Astrocyte (in vitro differentiated cells and primary cell): ENCODE data around the gene CD84. TPM values are rescaled to one million over a fixed set of nuclear protein-coding genes. Genes with fewer than 3 reads are reported as not detected.
"Not testable (repeated sequence)": the region's sequence is repeated elsewhere in the genome, so short reads cannot be mapped to it uniquely, and the experiment has no call there.

Experiments used
- DNase-seq: peaks from one replicate; pipeline ENCODE4 v3.0.0-alpha.2; 2010; ENCODE audit warnings: low read depth
- FAIRE-seq: peaks from 2 replicates; lab custom pipeline; 2011; peaks lifted over from hg19 to GRCh38; lab: Jason Lieb, UNC
- H2AFZ ChIP-seq: 2 replicates; pipeline ENCODE4 v1.6.0; 2012; ENCODE audit warnings: low read depth, low read length, inconsistent platforms
- H3K27ac ChIP-seq: 2 replicates; pipeline ENCODE4 v1.5.1; 2011; ENCODE audit warnings: low read depth, low read length, inconsistent platforms
- H3K27me3 ChIP-seq: 2 replicates; pipeline ENCODE4 v1.6.0; 2011; ENCODE audit warnings: low read length, inconsistent platforms; ENCODE audit not compliant: insufficient read depth
- H3K36me3 ChIP-seq: 2 replicates; pipeline ENCODE4 v1.5.1; 2011; ENCODE audit warnings: low read length, inconsistent platforms; ENCODE audit not compliant: insufficient read depth
- H3K4me1 ChIP-seq: 2 replicates; pipeline ENCODE4 v1.5.1; 2011; ENCODE audit warnings: low read length, inconsistent platforms; ENCODE audit not compliant: insufficient read depth
- H3K4me2 ChIP-seq: 2 replicates; pipeline ENCODE4 v1.6.0; 2012; ENCODE audit warnings: low read length, inconsistent platforms
- H3K4me3 ChIP-seq: 2 replicates; pipeline ENCODE4 v1.5.1; 2011; ENCODE audit warnings: low read depth, mild to moderate bottlenecking, low read length, inconsistent platforms; ENCODE audit not compliant: insufficient read depth
- H3K79me2 ChIP-seq: 2 replicates; pipeline ENCODE4 v1.6.0; 2012; ENCODE audit warnings: mild to moderate bottlenecking, low read length, inconsistent platforms; ENCODE audit not compliant: insufficient read depth
- H3K9ac ChIP-seq: 2 replicates; pipeline ENCODE4 v1.6.0; 2012; ENCODE audit warnings: mild to moderate bottlenecking, low read length, inconsistent platforms
- H3K9me3 ChIP-seq: 2 replicates; pipeline ENCODE4 v1.5.1; 2012; ENCODE audit warnings: low read depth, mild to moderate bottlenecking, low read length, inconsistent platforms; ENCODE audit not compliant: insufficient read depth
- H4K20me1 ChIP-seq: 2 replicates; pipeline ENCODE4 v1.6.0; 2012; ENCODE audit warnings: low read length, inconsistent platforms; ENCODE audit not compliant: insufficient read depth
- H3K27ac Mint-ChIP-seq: one replicate; pipeline ENCODE4 v1.8.0; 2021; ENCODE audit warnings: mild to moderate bottlenecking, mixed read lengths; ENCODE audit not compliant: unreplicated experiment
- H3K27me3 Mint-ChIP-seq: one replicate; pipeline ENCODE4 v1.8.0; 2021; ENCODE audit warnings: low read depth, mixed read lengths; ENCODE audit not compliant: unreplicated experiment
- H3K36me3 Mint-ChIP-seq: one replicate; pipeline ENCODE4 v1.8.0; 2021; ENCODE audit warnings: low read depth, mixed read lengths; ENCODE audit not compliant: unreplicated experiment
- H3K4me1 Mint-ChIP-seq: one replicate; pipeline ENCODE4 v1.8.0; 2021; ENCODE audit warnings: low read depth, mixed read lengths; ENCODE audit not compliant: unreplicated experiment
- H3K4me3 Mint-ChIP-seq: one replicate; pipeline ENCODE4 v1.8.0; 2021; ENCODE audit warnings: mild to moderate bottlenecking, moderate library complexity, mixed read lengths; ENCODE audit not compliant: unreplicated experiment
- H3K9me3 Mint-ChIP-seq: one replicate; pipeline ENCODE4 v1.8.0; 2021; ENCODE audit warnings: mild to moderate bottlenecking, mixed read lengths; ENCODE audit not compliant: unreplicated experiment
- EZH2 ChIP-seq: IDR thresholded peaks from 2 replicates; pipeline ENCODE4 v1.6.1; 2012; ENCODE audit warnings: mild to moderate bottlenecking, low read length, inconsistent platforms; ENCODE audit not compliant: insufficient read depth
- total RNA-seq: library from RNA; stranded (reverse); gene quantifications from 2 replicates; pipeline ENCODE4 v1.2.1, GENCODE V29; 2021
- TF ChIP-seq, protein P1 (sequence below): IDR thresholded peaks from 2 replicates; pipeline ENCODE4 v1.5.1; 2011; ENCODE audit warnings: low read depth, mild to moderate bottlenecking, inconsistent platforms, low read length, moderate library complexity; ENCODE audit not compliant: insufficient read depth

CD84 gene
- total RNA-seq, 1 donor from 2014 or later = not detected

- no peaks in the 10 kb centered on the region for H3K36me3 ChIP-seq
- no peak overlapping the region for H3K9ac ChIP-seq
- H3K27me3 ChIP-seq = peaks cover 2% of the 10 kb centered on the region
- H3K4me3 ChIP-seq = no peak overlapping the region
- no peaks in the 10 kb centered on the region for H3K36me3 Mint-ChIP-seq
- H3K27ac ChIP-seq = no peak overlapping the region
- H3K79me2 ChIP-seq = no peaks in the 10 kb centered on the region
- peak overlapping the region; percentile 9 for H3K27ac Mint-ChIP-seq
- FAIRE-seq (no peak), DNase-seq (no peak)
- H3K27me3 Mint-ChIP-seq = no peaks in the 10 kb centered on the region
- no peak for TF ChIP-seq EZH2
- TF ChIP-seq, protein P1, sequence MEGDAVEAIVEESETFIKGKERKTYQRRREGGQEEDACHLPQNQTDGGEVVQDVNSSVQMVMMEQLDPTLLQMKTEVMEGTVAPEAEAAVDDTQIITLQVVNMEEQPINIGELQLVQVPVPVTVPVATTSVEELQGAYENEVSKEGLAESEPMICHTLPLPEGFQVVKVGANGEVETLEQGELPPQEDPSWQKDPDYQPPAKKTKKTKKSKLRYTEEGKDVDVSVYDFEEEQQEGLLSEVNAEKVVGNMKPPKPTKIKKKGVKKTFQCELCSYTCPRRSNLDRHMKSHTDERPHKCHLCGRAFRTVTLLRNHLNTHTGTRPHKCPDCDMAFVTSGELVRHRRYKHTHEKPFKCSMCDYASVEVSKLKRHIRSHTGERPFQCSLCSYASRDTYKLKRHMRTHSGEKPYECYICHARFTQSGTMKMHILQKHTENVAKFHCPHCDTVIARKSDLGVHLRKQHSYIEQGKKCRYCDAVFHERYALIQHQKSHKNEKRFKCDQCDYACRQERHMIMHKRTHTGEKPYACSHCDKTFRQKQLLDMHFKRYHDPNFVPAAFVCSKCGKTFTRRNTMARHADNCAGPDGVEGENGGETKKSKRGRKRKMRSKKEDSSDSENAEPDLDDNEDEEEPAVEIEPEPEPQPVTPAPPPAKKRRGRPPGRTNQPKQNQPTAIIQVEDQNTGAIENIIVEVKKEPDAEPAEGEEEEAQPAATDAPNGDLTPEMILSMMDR = no peak
- H2AFZ ChIP-seq = no peak overlapping the region
- H3K4me2 ChIP-seq = no peak overlapping the region
- H3K4me3 Mint-ChIP-seq = no peak overlapping the region
- peaks cover 5% of the 10 kb centered on the region for H3K9me3 Mint-ChIP-seq
- H4K20me1 ChIP-seq = no peaks in the 10 kb centered on the region
- no peaks in the 10 kb centered on the region for H3K9me3 ChIP-seq
- no peaks in the 10 kb centered on the region for H3K4me1 ChIP-seq
- H3K4me1 Mint-ChIP-seq = peaks cover 16% of the 10 kb centered on the region
Observed at GRCh38 chr1:160520999-160521398, 58.3 kb downstream of the CD84 start.

- H3K36me3 Mint-ChIP-seq = no peaks in the 10 kb centered on the region
- Histone ChIP-seq H4K20me1 (no peaks in the 10 kb centered on the region), H3K4me1 (no peaks in the 10 kb centered on the region), H3K9ac (no peak overlapping the region), H3K79me2 (no peaks in the 10 kb centered on the region), H3K4me3 (no peak overlapping the region), H3K4me2 (no peak overlapping the region), H3K36me3 (no peaks in the 10 kb centered on the region), H3K27me3 (peaks cover 2% of the 10 kb centered on the region), H2AFZ (no peak overlapping the region), H3K9me3 (no peaks in the 10 kb centered on the region), H3K27ac (no peak overlapping the region)
- peaks cover 16% of the 10 kb centered on the region for H3K4me1 Mint-ChIP-seq
- H3K27me3 Mint-ChIP-seq = no peaks in the 10 kb centered on the region
- peak overlapping the region; percentile 41 for H3K27ac Mint-ChIP-seq
- no peak overlapping the region for H3K4me3 Mint-ChIP-seq
- FAIRE-seq = no peak
- DNase-seq = no peak
- H3K9me3 Mint-ChIP-seq = peaks cover 5% of the 10 kb centered on the region
- TF ChIP-seq, protein P1 = no peak
- no peak for TF ChIP-seq EZH2
Observed at GRCh38 chr1:160520582-160520981, 58.7 kb downstream of the CD84 start.

DNA sequence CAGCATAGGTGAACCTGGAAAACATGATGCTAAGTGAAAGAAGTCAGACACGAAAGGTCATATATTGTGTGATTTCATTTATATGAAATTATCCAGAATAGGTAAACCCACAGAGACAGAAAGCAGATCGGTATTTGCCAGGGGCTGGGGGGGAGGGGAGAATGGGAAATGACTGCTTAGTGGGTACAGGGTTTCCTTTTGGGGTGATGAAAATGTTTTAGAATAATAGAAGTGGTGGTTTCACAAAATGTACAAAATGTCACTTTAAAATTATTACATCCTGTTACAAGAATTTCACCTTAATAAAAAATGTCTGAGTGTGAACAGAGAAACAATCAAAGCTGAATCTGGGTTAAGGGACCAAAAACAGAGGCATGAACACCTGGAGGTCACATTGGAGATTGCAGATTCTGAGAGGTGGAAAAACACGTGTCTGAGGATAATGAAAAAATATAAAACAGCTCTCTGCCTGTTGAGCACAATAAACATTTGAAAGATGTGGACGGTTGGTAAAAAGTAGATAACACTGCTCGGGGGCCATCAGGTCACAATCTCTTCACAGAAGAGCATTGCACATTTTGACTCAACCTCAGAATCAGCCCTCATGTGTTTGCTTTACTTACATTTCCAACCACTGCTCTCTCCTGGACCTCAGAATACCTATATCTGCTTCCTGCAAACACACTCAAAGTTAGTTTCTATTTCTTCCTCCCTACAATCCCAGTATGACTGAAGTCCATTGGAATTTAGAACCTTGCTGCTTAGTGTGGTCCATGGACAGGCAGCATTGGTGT is 59.5 kb downstream of the CD84 start:
- no peak overlapping the region for H3K9ac ChIP-seq
- H2AFZ ChIP-seq = no peak overlapping the region
- H3K27me3 ChIP-seq = peaks cover 2% of the 10 kb centered on the region
- no peak overlapping the region for H3K4me3 ChIP-seq
- Mint-ChIP-seq H3K36me3 (no peaks in the 10 kb centered on the region), H3K27ac (peak overlapping the region; percentile 41), H3K4me1 (peaks cover 16% of the 10 kb centered on the region), H3K27me3 (no peaks in the 10 kb centered on the region), H3K9me3 (peaks cover 5% of the 10 kb centered on the region), H3K4me3 (peak overlapping the region; percentile 16)
- no peaks in the 10 kb centered on the region for H3K79me2 ChIP-seq
- TF ChIP-seq, protein P1 = no peak
- no peak for TF ChIP-seq EZH2
- no peaks in the 10 kb centered on the region for H3K4me1 ChIP-seq
- no peak overlapping the region for H3K4me2 ChIP-seq
- no peaks in the 10 kb centered on the region for H4K20me1 ChIP-seq
- FAIRE-seq (no peak), DNase-seq (no peak)
- H3K27ac ChIP-seq = no peak overlapping the region
- no peaks in the 10 kb centered on the region for H3K36me3 ChIP-seq
- H3K9me3 ChIP-seq = no peaks in the 10 kb centered on the region

GRCh38 chr1:160517519-160517918 is 61.8 kb downstream of the CD84 start:
- not testable (repeated sequence) for H4K20me1 ChIP-seq, H3K79me2 ChIP-seq, H3K9me3 ChIP-seq, FAIRE-seq, DNase-seq, H3K27me3 Mint-ChIP-seq, H3K4me3 Mint-ChIP-seq, H3K27ac ChIP-seq, H3K9ac ChIP-seq, H3K9me3 Mint-ChIP-seq, H3K36me3 Mint-ChIP-seq, H3K4me2 ChIP-seq, H3K4me1 ChIP-seq, H3K4me3 ChIP-seq, H3K27ac Mint-ChIP-seq, H3K27me3 ChIP-seq, H3K36me3 ChIP-seq, H2AFZ ChIP-seq
- H3K4me1 Mint-ChIP-seq = peaks cover 16% of the 10 kb centered on the region
